ENCODE results near the gene KIAA1217.

The KIAA1217 gene, protein sequence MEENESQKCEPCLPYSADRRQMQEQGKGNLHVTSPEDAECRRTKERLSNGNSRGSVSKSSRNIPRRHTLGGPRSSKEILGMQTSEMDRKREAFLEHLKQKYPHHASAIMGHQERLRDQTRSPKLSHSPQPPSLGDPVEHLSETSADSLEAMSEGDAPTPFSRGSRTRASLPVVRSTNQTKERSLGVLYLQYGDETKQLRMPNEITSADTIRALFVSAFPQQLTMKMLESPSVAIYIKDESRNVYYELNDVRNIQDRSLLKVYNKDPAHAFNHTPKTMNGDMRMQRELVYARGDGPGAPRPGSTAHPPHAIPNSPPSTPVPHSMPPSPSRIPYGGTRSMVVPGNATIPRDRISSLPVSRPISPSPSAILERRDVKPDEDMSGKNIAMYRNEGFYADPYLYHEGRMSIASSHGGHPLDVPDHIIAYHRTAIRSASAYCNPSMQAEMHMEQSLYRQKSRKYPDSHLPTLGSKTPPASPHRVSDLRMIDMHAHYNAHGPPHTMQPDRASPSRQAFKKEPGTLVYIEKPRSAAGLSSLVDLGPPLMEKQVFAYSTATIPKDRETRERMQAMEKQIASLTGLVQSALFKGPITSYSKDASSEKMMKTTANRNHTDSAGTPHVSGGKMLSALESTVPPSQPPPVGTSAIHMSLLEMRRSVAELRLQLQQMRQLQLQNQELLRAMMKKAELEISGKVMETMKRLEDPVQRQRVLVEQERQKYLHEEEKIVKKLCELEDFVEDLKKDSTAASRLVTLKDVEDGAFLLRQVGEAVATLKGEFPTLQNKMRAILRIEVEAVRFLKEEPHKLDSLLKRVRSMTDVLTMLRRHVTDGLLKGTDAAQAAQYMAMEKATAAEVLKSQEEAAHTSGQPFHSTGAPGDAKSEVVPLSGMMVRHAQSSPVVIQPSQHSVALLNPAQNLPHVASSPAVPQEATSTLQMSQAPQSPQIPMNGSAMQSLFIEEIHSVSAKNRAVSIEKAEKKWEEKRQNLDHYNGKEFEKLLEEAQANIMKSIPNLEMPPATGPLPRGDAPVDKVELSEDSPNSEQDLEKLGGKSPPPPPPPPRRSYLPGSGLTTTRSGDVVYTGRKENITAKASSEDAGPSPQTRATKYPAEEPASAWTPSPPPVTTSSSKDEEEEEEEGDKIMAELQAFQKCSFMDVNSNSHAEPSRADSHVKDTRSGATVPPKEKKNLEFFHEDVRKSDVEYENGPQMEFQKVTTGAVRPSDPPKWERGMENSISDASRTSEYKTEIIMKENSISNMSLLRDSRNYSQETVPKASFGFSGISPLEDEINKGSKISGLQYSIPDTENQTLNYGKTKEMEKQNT (N-terminal part only)

GRCh38 chr10:24208661-24209431 is at the start of gene KIAA1217:
KIAA1217 (plus strand) TSS chr10:24209138; CDS start chr10:24209194, 56 bp downstream.
- DNase-seq: no peak

- DNase-seq: no peak
Observed at GRCh38 chr10:24162206-24162985, 46.5 kb upstream of the KIAA1217 start.

DNA sequence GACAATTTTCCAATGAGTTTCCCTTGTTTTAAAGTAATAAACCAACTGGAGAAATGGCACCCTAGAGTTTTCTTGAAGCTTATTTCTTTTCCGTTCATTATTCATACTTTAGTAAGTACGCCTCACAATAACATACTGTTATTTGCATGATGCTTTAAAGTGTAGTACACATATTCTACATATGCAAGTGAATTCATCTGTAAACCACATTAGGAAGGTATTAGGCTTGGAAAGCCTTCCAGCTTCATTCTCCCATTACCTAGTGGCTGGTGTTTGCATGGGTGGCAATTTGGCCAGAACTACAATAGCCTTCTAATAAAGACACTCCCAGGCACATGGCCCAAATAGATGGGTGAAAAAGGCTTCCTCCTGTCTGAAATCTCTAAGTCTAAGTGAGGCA is 45.5 kb upstream of the KIAA1217 start:
- no peak for DNase-seq

DNA sequence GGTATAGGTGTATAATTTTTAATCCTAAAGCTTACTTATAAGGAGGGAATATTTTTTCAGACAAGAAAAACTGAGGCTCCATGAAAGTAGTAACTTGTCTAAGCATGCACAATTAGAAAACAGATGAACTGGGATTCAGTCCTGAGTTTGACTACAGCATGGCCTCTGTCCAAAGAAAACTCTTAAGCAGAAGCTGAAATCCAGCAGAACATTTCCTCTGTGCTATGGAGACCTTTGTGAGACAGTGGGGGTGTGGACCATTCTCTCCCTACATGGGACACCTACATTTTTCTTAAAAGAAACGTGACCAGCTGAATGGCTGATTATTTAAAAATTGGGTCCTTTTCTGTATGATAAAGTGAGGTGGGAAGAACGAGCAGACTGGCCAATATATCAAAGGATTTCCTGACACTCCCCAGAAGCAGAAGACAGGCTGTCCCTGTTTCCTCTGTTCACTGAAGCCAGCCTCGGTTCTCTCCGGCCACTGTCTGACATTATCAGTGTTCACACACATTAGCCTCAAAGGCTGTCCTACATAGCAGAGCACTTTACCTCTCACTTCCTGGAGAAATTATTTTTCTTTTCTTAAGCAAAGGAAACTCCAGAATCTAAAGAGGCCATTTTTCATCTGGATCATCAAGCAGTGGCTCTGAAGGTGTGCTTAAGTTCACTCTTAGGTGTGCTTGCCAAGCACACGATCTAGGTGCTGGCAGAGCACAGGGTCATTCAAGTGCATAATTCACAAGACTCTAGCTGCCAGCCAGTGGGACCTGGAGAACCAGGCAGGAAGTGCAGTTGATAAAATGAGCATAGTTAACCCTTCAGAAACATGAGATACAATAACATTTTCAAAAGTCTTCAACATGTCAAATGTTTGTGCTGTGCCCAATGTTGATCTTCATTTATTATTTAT is 40.4 kb upstream of the KIAA1217 start:
- no peak for DNase-seq

DNA sequence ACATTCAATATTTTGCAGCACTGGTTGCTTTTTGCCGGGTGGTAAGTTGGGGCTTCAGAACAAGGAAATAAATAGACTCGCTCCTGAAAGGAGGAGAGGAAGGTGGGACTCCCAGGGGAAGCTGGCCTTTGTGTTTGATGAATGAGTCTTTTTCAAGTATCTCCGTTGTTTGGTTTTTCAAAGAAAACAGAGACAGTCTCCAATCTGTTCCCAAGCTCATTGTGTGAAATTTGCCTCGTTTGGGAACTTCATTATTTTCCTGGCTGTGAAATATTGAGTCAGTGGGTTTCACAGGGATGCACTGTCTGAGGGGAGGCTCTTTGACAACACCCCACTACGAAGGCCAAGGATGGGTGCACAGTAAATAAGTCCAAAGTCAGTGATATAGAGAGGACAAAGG is 38.7 kb upstream of the KIAA1217 start:
- no peak for DNase-seq

DNA sequence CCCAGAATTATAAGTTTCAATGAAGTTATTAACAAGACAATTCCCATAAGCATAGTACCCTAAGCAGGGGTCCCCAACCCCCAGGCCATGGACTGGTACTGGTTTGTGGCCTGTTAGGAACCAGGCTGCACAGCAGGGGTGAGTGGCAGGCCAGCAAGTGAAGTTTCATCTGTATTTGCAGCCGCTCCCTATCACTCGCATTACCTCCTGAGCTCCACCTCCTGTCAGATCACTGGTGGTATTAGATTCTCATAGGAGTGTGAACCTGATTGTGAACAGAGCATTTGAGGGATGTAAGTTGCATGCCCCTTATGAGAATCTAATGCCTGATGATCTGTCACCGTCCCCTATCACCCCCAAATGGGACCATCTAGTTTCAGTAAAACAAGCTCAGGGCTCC is 36.0 kb upstream of the KIAA1217 start:
- no peak for DNase-seq

GRCh38 chr10:24174014-24174413 is 34.9 kb upstream of the KIAA1217 start:
- DNase-seq: no peak

DNA sequence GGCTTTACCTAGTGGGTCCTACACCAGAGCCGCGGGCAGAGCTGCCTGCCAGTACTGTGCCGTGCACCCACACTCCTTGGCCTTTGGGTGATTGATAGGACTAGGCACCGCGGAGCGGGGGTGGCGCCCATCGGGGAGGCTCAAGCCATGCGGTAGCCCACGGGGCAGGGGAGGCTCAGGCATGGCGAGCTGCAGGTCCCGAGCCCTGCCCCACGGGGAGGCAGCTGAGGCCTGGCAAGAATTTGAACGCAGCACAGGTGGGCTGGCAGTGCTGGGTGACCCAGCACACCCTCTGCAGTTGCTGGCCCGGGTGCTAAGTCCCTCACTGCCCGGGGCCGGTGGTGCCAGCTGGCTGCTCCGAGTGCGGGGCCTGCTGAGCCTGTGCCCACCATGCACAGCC is 32.3 kb upstream of the KIAA1217 start:
- DNase-seq: no peak

- no peak for DNase-seq
Observed at GRCh38 chr10:24177636-24178035, 31.3 kb upstream of the KIAA1217 start.

DNA sequence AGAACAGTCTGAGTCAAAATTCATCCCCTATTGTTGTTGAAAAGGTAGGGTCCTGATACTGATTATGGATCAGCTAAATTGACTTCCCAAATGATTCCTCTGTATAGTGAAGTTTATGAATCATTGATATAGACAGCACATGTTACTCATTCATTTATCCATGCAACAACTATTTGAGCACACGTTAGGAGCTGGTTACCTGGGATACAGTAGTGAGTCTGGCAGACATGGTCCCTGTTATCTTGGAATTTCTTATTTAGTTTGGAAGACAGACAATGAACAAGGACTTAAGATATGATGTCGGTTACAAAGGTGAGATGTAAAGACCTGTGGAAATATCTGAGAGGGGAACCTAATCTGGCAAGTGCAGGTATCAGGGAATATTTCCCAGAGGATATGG is 28.0 kb upstream of the KIAA1217 start:
- no peak for DNase-seq

DNA sequence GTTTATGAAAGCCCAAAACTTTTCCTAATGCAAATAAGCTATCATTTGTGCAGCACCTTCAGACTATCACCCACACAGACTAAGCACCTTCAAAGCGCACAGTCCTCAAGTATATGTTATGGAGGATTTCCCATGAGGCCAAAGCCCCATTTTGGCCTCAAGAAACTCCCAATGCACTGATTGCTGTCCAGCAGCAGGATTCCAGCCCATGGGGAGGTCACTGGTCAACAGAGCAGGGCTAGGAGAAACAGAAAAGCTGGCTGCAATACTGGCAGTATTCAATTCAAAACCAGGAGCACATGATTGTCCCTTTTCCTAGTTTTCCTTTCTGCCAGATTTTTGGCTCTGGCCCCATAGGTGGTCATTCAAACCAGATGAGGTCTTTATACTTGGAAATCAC is 24.5 kb upstream of the KIAA1217 start:
- DNase-seq: no peak

DNA sequence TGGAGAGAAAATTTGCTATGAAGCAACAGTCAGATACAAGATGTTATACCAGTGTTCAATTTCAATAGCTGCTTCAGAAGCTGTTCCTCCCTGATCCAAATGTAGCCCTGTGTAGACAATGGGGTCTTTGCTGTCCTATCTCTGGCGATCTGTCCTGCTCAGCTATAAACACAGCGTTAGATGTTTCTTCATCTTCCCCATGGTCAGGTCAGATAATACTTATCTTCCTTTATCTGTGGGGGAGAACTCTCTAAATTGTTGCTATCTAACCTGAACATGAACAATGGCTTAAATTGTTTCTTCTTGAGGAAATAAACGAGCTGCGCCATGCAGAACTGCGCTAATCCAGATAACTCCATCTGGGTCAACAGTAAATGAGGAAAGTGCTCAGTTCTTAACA is 15.6 kb upstream of the KIAA1217 start:
- DNase-seq: no peak

- no peak for DNase-seq
Observed at GRCh38 chr10:24197263-24197662, 11.7 kb upstream of the KIAA1217 start.

DNA sequence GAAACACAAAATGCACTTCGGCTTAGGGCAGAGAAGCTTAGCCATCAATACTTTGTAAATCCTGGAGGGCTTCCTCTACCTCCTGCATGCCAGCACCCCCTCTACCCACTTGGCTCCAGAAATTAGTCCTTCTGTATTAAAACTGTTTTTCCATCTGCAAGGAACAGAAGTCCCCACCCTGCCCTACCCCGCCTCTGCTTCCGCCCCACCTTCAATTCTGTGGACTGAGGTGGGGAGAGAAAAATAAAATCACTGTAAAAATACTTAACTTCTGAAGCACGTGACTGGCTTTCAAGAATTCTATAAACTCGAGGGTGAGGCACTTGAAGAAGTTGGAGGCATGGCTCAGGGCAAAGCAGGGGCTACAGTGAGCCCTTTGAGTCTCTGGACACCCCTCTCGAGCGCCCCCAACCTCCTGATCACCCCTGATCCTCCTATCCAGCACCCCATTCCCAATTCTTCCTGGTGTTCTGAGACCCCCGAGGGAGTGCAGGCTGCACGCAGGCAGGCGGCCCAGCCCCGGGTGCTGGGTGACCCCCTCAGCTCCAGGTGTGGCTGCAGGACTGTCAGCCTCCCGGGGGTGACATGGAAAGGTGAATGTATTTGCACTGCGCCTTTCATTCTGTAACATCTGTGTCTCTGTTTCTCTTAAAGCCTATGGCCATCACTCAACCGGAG is 7.3 kb upstream of the KIAA1217 start:
- no peak for DNase-seq

GRCh38 chr10:24202181-24202570 is 6.8 kb upstream of the KIAA1217 start:
- no peak for DNase-seq

- no peak for DNase-seq
Observed at GRCh38 chr10:24205821-24206220, 3.1 kb upstream of the KIAA1217 start.

DNA sequence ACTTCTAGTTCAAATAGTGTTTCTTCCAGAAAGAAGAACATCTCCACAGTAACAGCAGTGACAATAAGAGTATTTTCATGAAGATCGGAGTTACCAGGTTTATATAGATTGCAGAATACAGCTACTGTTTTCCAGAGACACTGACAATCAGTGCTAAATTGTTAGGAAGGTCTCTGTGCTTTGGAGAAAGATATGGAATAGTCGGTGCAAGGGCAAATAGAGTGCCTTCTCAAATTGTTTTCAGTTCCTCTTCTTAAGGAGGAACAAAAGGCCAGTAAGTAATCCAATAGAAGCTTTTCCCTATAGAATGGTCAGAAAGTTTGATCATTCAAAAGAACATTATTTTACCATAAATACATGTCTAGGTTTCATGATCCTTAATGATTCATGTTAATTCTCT is 2.6 kb upstream of the KIAA1217 start:
- no peak for DNase-seq

GRCh38 chr10:24206926-24207325 is 2.0 kb upstream of the KIAA1217 start:
- DNase-seq: no peak

DNA sequence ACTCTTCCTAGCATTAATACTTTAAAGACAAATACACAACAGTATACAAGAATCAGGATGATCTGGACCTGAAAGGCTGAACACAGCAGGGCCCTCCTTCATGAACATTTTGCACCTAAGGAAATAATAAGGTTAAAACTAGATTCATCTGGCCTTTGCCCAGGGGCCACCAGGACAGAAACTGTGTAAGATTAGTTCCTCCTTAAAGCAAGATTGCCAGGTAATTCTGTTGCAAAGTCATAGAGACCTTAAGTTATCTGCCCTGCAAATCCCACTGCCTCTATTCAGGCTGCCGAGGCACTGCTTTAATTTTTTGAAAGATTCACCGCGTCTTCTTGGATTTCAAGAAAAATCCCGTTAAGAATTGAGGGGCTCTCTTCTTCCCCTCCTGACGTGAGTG is 1.6 kb upstream of the KIAA1217 start:
- no peak for DNase-seq
